Endothelial cell of umbilical vein (primary cell): ENCODE data around the gene MCTP2.

Source experiments
- CTCF ChIP-seq, 2 donors: IDR thresholded peaks; 1 replicate in 1 of 2; 2 replicates in 1 of 2; pipeline ENCODE4 v1.5.1; 2011; ENCODE audit warnings: low read length in 2 of 2, mild to moderate bottlenecking in 2 of 2, moderate library complexity in 2 of 2, control low read depth in 1 of 2, inconsistent platforms in 1 of 2, low read depth in 1 of 2; ENCODE audit not compliant: insufficient read depth in 1 of 2; ENCODE audit errors: extremely low read depth in 1 of 2
- EZH2 ChIP-seq: IDR thresholded peaks from 2 replicates; pipeline ENCODE4 v1.6.1; 2012; ENCODE audit warnings: borderline replicate concordance, low read depth, mild to moderate bottlenecking, moderate library complexity, low read length, inconsistent platforms; ENCODE audit not compliant: severe bottlenecking
- FOS ChIP-seq: IDR thresholded peaks from 2 replicates; pipeline ENCODE4 v1.6.1; 2011; ENCODE audit warnings: mild to moderate bottlenecking, low read length, moderate library complexity, borderline replicate concordance; ENCODE audit not compliant: insufficient read depth
- GATA2 ChIP-seq: IDR thresholded peaks from 2 replicates; pipeline ENCODE4 v1.7.0; 2011; ENCODE audit warnings: low read depth, mild to moderate bottlenecking, moderate library complexity, mixed read lengths, low read length; ENCODE audit not compliant: insufficient read length, insufficient read depth
- JUN ChIP-seq: IDR thresholded peaks from 2 replicates; pipeline ENCODE4 v1.6.1; 2011; ENCODE audit warnings: borderline replicate concordance, low read depth; ENCODE audit not compliant: insufficient read length, insufficient read depth
- MAX ChIP-seq: IDR thresholded peaks from 2 replicates; pipeline ENCODE4 v1.6.1; 2011; ENCODE audit not compliant: insufficient read depth, insufficient read length
- POLR2A ChIP-seq: IDR thresholded peaks from 2 replicates; pipeline ENCODE4 v1.6.1; 2012; ENCODE audit warnings: low read depth, mild to moderate bottlenecking, control low read depth, low read length
- POLR2AphosphoS5 ChIP-seq: IDR thresholded peaks from 2 replicates; pipeline ENCODE4 v1.6.1; 2012; ENCODE audit warnings: low read depth, mild to moderate bottlenecking, control low read depth, low read length, moderate library complexity; ENCODE audit not compliant: insufficient read depth

GRCh38 chr15:94351031-94351535 lies 119.7 kb downstream of the MCTP2 start:
- TF ChIP-seq POLR2AphosphoS5 = no peak
- no peak for TF ChIP-seq CTCF (IDR thresholded peaks at IDR 0.05; ENCODE audit: extremely low read depth in 1 of 2, insufficient read depth in 1 of 2, low read depth in 1 of 2, low read length in 2 of 2)
- no peak for TF ChIP-seq MAX
- TF ChIP-seq POLR2A = no peak
- no peak for TF ChIP-seq FOS
- no peak for TF ChIP-seq GATA2
- no peak for TF ChIP-seq EZH2
- TF ChIP-seq JUN = no peak
